Stimulated activated CD8-positive, alpha-beta memory T cell treated with anti-CD3 and anti-CD28 coated beads, Interleukin-4, amount 100 ng/mL, for 1 hour (primary cell): Measurements from ENCODE around the gene AIG1.

Source experiments
- DNase-seq, 2 donors: peaks; one replicate each; pipeline ENCODE4 v3.0.0-alpha.2; 2020; ENCODE audit warnings: low read depth in 2 of 2, low spot score in 1 of 2

Gene AIG1

DNA sequence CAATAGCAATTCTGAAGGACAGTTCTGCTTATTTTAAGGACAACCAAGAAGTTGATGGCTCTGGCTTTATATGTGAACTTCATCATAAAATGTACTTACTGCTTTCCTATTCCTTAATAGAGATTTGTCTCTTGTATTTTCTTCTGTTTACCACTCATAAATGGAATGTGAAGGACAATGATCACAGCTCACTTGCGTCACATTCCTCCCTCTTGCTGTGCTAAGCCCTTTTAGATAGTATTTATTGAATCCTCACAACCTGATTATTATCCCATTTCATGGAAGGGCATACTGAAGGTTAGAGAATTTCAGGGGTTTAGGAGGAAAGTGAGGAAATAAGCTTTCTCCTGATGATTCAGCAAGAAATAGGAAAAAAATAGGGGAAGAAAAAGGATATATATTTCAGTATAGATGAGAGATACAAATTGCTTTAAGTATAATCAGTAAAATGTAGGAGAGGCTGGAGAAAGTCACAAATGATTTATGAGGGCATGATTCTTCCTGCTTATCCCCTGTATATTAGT is 132.9 kb downstream of the AIG1 start:
- no peak for DNase-seq

- DNase-seq, result no peak
Observed at GRCh38 chr6:143194095-143194589, 133.5 kb downstream of the AIG1 start.

GRCh38 chr6:143195349-143195845 is 134.7 kb downstream of the AIG1 start:
- DNase-seq, result no peak

- DNase-seq, result no peak
Observed at GRCh38 chr6:143196525-143197225, 136.0 kb downstream of the AIG1 start.

- no peak for DNase-seq
Observed at GRCh38 chr6:143197377-143197776, 136.7 kb downstream of the AIG1 start.

DNA sequence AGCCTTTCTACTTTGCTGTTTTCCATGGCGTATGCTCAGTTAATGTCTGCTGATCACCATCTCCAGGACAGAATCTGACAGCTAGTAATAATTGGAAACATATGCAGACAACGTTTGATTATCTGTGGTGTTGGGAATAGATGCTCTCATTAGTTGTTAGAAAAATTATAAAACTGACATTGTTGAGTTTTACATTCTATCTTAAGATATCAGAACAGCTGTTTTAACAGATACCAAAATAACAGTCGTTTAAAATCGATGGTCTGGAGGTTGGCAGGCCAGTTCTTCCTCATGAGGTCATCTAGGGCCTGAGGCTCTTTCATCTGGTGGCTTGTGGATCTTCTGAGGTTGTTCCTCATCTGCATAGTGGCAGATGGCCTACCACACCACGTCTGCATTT is 137.6 kb downstream of the AIG1 start:
- DNase-seq, result no peak

DNA sequence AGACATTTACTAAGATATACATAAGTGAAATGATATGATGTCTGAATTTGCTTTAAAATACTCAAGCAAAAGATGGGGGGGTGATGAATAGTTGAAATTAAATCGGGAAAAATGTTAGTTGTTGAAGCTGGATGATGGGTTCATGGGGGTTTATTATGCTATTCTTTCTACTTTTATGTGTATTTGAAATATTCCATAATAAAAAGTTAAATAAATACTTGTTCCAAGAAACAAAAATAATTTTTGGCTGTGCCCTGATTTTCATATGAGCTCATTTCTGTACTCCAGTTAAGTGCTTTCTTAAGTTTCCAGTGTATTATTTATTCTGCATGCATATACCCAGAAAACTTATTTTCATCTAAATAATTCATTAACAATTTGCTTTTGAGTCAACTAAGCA is 138.6 kb downstream of the AIG1 start:
- DNase-seq, result no peak

- DNase-seq, result no peak
Observed at GRCh38 chr6:143200167-143200770, 139.6 kb downstream of the AIG1 start.

- no peak for DNase-seq
Observed at GRCh38 chr6:143204045-143204444, 143.4 kb downstream of the AIG1 start.

DNA sequence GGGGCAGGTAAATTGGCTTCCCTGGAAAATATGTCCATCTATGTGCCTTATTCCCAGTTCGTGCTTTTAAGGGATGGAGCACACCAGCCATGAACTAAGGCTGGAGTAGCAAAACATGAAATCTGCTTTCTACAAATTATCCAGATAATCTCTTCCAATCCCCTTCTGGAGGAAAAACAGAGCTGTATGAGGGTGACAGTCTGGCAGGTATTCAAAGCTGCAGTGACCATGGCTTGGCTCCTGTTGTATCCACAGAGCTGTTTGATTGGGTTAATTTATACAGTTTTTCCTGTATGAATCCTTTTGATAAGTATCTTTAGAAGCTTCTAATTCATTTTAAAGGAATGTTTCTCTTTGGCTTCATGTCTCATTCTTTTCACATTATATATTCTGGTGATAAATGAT is 144.4 kb downstream of the AIG1 start:
- DNase-seq, result no peak

DNA sequence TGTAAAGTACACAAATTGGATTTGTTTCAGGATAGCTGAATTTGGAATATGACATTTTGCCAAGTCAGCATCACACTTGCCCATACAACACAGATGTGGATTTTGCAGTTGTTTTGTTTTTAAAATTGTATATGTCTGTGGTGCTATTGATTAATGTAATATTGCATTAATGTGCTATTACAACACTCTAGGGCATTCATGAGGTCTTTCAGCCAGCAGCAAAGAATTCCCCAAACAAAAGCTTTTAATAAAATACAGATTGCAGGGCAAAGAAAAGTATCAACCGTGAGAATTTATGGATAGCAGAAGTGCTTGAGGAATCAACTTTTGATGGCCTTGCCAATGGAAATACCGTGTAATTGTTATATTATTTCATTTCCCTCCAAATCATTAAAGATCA is 144.9 kb downstream of the AIG1 start:
- DNase-seq, result no peak

- DNase-seq, result no peak
Observed at GRCh38 chr6:143205991-143206390, 145.3 kb downstream of the AIG1 start.

- DNase-seq, result no peak
Observed at GRCh38 chr6:143206550-143206949, 145.9 kb downstream of the AIG1 start.

DNA sequence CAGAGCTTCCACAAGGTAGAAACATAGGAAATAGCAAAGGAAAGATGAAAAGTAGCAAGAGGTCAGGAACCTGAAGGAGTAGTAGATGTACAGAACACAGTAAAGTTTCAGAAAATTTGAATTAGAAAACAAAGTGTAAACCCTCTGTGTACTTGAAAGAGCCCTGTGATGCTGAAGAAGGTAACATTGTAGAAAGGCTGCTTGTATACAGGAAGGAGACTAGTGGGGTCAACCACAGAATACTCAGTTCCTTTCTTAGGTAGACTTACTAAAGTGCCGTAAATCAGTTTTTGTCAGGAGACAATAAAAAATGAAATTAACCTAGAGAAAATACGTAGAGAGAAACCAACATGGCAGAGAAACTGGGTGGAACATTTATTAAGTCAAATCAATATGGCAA is 149.7 kb downstream of the AIG1 start:
- no peak for DNase-seq

GRCh38 chr6:143213859-143214376 is 153.2 kb downstream of the AIG1 start:
- DNase-seq, result no peak

DNA sequence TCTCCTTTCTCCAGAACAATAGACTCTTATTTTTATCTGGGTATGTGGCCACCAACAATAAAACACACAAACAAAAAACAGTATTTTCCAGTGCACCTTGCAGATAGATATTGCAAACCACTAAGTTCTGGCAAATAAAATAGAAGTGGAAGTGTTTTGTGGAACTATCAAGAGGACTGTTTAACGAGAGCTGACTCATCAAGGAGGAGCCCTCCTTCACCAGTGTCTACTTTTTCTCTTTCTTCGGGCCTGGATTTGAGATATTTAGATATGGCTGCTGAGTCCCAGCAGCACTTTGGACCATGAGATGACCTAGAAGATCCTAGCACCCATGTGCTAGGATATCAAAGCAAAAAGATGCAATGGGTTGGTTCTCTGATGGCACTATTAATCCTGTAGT is 154.7 kb downstream of the AIG1 start:
- no peak for DNase-seq

DNA sequence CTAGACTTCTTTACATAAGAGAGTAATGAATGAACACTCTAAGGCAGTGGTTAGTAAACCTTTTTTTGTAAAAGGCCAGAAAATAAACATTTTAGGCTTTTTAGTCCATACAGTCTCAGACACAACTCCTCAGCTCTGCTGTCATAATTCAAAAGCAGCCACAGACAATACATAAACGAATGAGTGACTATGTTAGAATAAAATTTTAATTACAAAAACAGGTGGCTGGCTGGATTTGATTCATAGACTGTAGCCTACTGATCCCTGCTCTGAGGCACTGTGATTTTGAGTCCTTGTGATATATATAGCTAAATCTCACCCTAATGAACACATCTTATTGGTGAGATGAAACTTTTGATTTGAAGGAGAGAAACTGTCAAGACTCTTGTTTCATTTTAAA is 155.1 kb downstream of the AIG1 start:
- no peak for DNase-seq

DNA sequence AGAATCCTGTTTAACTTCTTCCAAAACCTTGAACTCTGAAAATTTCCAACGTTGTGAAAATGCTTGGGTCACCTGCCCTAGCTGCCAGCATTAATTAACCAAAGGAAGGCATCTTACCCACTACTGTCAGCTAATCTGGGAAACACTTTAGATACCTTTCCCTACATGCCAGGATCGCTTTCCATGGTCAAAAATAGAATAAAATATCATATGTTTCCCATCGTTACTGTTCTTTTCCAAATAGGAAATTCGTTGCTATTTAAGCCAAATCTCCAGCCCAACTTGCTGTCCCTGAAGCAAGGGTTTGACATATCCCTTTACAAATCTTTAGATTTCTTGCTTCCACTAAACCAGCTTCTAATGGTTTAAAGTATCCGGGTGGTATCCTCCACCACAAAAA is 157.5 kb downstream of the AIG1 start:
- DNase-seq, result no peak

DNA sequence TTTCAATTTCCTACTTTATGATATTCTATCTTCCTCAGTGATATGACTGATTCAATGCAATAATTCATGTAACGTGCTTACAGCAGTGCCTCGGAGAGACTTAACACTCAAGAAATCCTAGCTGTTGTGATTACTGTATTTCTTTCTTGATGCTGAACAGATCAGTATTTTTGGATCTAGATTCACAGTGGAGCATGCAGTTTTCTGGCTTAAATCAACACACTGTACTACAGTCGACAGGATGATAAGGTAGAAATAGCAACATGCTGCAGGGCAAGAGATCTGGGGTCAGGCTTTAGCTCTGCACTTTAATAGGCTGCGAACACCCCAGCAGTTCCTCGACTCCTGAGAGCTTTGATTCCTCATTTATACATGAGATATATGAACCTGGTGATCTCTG is 161.0 kb downstream of the AIG1 start:
- no peak for DNase-seq

GRCh38 chr6:143222310-143222709 is 161.6 kb downstream of the AIG1 start:
- no peak for DNase-seq

DNA sequence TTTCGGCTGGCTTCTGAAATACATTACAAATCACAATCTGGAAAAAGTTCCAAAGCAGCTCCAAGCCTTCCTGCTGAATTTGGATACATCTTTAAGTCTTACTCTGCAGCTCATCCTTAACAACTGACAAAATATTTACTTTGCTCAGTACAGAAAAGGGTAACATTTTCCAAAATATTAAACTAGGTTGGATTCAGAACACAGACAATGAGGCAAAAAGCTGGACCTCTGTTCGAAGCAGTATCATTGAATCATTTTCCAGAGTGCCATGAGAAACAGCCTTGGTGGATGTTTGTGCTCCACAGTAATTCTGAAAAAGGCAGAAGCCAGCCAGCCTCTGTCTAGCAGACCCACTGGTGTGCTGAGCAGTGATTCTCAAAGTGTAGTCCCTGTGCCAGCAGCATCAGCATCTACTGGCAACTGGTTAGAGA is 162.1 kb downstream of the AIG1 start:
- DNase-seq, result no peak

- no peak for DNase-seq
Observed at GRCh38 chr6:143223895-143224294, 163.2 kb downstream of the AIG1 start.
